Measurements from ENCODE around the gene A3GALT2. TPM values are rescaled to one million over a fixed set of nuclear protein-coding genes. Genes with fewer than 3 reads are reported as not detected.
A peak's percentile ranks its signal among the peaks of the same experiment; 100 is the strongest.
"Not testable (repeated sequence)": the region's sequence is repeated elsewhere in the genome, so short reads cannot be mapped to it uniquely, and the experiment has no call there.

Gene A3GALT2
- polyA plus RNA-seq, 4 donors, result 0.20 to 0.21 TPM; not detected in 2

GRCh38 chr1:33317946-33318345 is 3.0 kb downstream of the A3GALT2 start:
- no peak for DNase-seq (ENCODE audit: low read depth in 4 of 4, low spot score in 2 of 4)

DNA sequence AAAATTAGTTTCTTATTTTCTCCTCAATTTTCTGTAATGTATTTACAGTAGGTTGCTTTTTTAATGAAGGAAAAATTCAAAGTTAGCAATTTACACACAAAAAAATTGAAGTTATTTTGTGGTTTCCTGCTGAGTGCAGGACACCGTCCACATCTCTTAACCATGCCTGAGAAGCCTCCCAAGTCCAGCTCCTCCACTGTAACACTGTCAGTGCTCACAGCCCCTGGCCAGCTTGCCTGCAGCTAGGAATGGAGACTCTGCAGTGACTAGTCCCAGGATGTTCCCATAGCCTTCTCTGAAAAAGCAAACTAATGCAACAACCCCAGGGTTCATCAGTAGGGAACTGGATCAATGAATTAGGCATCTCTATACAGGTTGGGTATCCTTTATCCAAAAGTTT is 3.5 kb downstream of the A3GALT2 start:
- DNase-seq (ENCODE audit: low read depth in 4 of 4, low spot score in 2 of 4), result no peak

DNA sequence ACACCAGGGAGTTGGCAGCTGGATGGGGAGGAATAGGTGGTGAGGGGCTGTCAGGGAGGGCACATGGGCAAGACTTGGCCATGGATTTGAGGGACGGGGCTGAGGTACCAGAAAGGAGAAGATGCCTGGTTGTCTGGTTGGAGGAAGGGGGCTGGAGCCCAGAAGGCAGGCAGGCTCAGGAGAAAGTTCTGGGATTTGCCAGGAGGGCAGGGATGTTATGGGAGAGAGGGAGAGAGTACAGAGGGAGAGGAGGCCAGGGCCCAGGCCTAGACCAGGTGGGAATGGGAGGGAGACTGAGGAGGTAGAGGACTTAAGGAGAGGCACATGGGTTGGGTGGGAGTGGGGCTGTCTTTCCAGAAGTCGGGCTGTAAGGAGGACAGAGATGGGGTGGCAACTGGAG is 4.3 kb downstream of the A3GALT2 start:
- no peak for DNase-seq (ENCODE audit: low read depth in 4 of 4, low spot score in 2 of 4)

DNA sequence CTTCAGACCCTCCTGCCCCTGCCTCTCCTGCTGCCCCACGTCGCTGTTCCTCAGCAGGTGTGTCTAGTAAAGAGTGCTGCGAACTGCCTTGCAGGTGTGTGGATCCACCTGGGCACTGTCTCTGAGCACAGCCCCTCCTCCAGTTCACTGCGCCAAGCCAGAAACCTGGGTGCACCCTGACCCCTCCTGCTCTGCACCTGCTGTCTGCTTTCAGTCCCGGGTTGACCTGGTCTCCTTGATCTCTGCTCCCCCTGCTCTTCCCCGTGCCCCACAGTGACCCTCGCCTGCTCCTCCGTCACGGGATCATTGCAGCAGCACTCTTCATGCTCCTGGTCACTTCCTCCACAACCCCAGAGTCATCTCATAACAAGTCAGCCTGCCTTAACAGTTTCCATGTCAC is 6.5 kb downstream of the A3GALT2 start:
- DNase-seq (ENCODE audit: low read depth in 4 of 4, low spot score in 2 of 4), result no peak

DNA sequence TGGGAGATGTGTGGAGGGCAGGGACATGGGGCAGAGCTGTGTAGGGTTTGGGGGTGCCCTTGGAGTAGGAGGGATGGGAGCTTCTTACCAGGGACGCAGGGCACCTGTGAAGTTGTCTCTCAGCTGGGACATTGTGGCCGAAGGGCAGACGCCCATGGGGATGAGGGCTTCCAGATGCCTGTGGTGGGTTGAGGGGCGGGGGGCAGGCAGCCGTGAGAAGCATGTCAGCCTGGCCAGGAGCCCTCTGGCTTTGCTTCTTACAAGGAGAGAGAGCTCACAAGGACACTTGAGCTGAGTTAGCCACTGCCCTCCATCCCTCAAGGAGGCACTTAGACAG is 8.5 kb downstream of the A3GALT2 start:
- no peak for DNase-seq (ENCODE audit: low read depth in 4 of 4, low spot score in 2 of 4)

GRCh38 chr1:33311706-33312412 is 9.0 kb downstream of the A3GALT2 start:
- no peak for DNase-seq (ENCODE audit: low read depth in 4 of 4, low spot score in 2 of 4)

GRCh38 chr1:33310702-33311101 is 10.2 kb downstream of the A3GALT2 start:
- DNase-seq (ENCODE audit: low read depth in 4 of 4, low spot score in 2 of 4), result no peak

DNA sequence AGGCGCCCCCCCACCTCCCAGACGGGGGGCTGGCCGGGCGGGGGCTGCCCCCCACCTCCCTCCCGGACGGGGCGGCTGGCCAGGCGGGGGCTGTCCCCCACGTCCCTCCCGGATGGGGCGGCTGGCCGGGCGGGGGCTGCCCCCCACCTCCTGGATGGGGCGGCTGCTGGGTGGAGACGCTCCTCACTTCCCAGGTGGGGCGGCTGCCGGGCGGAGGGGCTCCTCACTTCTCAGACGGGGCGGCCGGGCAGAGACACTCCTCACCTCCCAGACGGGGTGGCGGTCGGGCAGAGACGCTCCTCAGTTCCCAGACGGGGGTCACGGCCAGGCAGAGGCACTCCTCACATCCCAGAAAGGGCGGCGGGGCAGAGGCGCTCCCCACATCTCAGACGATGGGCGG is 11.5 kb downstream of the A3GALT2 start:
- not testable (repeated sequence) for DNase-seq (ENCODE audit: low read depth in 4 of 4, low spot score in 2 of 4)

GRCh38 chr1:33307494-33307864 is 13.4 kb downstream of the A3GALT2 start:
- no peak for DNase-seq (ENCODE audit: low read depth in 4 of 4, low spot score in 2 of 4)

GRCh38 chr1:33306653-33307493 is 14.0 kb downstream of the A3GALT2 start:
- peak in 1 of 4 donors; percentile 31 for DNase-seq (ENCODE audit: low read depth in 4 of 4, low spot score in 2 of 4)

DNA sequence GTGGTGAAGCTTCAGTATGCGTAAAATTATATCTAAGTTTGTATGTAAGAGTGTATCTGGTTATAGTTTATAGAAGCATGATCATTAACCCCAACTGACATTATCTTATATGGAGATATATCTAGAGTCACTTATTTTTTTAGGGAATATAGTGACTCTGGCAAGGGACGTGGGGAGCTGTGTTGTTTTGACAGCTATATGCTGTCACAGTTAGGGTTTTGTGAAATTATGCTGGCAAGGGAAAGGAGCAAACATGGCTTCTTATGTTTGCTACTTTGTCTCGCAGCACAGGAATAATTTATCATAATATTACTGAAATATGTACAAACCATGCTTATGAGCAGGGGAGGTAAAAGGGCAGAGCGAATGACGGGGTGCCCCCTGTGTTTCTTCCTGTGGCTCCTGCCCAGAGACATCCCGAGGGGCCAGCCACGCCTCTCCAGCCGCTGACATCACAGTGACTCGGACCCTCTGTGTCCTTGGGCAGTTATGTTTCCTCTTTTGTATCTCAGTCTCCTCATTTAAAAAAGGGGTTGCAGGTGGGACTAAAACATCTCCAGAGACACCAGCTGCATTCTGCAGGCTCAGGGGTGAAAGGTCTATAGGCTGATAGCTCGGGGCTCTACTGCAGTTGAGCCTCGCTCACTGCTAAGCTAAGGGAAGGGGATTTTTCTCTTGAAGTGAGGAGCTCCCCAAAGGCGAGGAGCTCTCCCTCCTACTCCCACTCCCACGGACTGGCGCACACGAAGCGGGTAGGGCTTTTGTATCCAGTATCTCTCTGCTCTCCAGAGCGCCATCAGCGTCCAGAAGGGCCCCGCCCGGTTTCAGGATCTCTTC is 14.9 kb downstream of the A3GALT2 start:
- no peak for DNase-seq (ENCODE audit: low read depth in 4 of 4, low spot score in 2 of 4)

DNA sequence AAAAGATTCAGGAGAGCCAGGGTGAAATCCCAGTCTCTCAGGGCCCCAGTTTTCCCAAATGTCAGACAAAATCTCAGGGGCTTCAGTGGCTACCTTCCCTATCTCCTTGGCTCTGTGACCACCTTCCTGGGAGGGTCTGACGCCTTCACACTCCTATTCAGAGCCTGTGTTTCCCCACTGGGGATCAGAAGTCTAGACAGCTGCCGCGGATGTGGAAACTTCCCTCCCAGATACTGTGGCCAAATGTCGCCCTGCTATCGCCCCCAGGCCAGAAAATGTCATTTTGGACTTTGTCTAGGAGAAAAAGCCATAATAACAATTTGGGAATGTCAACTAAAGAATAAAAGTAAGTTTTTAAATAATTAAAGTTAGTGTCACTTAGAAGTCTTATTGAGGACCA is 15.9 kb downstream of the A3GALT2 start:
- no peak for DNase-seq (ENCODE audit: low read depth in 4 of 4, low spot score in 2 of 4)

DNA sequence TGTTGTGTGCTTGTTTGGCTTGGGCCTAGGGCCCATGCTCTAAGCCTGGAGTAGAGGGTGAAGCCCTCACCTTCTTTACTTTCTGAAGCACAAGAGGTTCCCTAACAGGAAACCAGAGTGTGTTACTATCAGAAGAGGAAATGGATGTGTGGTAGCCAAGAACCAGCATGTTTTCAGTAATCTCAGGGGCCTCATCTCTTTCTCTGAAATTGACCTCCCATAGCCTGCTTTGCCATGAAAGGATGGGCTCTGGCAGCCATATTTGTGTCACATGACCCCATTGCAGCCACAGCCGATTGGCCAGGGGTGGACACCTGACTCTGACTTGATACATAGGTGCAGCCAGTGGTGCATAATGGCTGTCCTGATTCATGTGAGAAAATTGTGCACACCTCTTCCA is 18.6 kb downstream of the A3GALT2 start:
- DNase-seq (ENCODE audit: low read depth in 4 of 4, low spot score in 2 of 4), result no peak

DNA sequence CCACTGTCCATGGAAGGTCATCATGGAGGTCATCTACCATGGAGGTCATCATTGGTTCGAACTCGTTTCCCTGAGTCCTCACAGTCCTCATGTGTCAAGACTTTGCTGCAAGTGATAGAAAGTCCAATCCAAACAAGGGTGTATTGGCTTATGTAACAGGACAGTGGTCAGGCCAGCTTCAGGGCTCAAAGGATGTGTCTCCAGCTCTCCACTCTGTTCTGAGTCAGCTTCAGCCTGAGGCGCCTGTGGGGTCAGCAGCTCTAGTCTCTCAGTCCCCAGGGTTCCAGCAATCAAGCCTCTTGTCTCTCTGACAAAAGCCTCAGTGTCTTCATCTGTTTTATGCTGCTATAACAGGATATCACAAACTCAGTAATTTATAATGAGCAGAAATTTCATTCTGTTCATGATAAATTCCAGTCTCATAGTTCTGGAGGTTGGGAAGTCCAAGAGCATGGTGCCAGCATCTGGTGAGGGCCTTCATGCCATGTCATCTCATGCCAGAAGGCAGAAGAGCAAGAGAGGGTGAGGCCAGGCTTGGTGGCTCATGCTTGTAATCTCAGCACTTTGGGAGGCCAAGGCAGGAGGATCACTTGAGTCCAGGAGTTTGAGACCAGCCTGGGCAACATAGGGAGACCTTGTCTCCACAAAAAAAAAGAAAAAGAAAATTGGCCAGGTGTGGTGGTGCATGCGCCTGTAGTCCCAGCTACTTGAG is 19.5 kb downstream of the A3GALT2 start:
- DNase-seq (ENCODE audit: low read depth in 4 of 4, low spot score in 2 of 4), result no peak

GRCh38 chr1:33300673-33301072 is 20.2 kb downstream of the A3GALT2 start:
- no peak for DNase-seq (ENCODE audit: low read depth in 4 of 4, low spot score in 2 of 4)

DNA sequence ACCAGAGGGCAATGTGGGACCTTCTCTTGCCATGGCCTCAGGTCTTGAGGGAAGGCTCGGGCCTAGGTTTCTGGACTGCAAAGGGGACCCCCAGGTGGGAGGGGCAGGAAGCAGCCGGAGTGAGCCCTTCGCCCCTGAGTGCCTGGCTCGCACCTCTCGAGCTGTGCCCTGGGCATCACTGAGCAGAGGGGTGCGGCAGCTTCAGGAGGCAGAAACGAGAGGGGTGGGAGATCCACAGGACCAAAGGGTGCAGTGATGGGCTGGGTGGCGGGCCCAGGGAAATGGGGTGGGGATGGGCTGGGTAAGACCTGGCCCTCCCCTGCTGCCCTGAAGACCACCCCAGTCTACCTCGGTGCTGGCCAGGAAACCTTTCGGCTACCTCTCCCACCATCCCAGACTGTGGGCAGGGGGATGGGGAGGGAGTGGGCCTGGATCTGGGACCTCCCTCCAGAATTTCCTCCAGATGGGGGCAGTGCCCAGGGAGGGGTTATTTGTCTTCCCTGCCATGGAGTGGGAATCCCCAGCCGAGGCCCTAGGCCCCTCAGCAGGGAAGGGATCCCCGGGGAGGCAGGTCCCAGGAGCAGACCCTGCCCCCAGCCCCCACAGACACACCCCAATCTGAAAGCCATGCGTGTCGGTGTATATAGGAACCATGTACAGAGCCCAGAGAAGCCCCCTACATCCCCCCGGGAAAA is 21.3 kb downstream of the A3GALT2 start:
- no peak for DNase-seq (ENCODE audit: low read depth in 4 of 4, low spot score in 2 of 4)

GRCh38 chr1:33298623-33299277 is 22.1 kb downstream of the A3GALT2 start:
- peak in 1 of 4 donors; percentile 27 for DNase-seq (ENCODE audit: low read depth in 4 of 4, low spot score in 2 of 4)

DNA sequence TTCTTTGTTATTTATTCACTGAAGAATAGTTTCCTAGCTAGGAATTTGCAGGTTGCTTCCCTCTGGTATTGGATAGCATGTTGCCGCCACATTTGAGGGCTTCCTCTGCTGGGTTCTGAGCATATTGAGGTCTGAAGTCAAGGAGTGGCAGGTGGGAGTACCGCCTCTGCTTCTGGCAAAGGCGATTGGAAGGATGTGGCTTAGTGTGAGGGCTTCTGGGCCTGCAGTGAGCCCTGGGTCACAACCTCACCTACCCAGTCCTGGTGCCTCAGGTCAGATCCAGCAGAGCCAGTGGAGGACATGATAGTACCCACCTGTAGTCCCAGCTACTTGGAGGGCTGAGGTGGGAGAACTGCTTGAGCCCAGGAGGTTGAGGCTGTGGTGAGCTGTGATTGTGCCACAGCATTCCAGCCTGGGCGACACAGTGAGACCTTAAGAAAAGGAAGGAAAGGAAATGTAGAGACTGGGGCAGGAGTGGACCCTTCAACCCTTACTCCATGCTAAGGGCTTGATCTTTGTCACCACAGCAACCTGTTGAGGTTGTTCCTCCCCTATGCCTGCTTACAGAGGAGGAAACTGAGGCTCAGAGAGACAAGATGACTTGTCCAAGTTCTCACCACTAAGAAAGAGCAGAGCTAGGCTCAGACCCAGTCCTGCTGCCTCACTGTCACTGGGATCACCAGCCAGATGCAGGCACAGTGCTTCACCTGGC is 22.8 kb downstream of the A3GALT2 start:
- DNase-seq (ENCODE audit: low read depth in 4 of 4, low spot score in 2 of 4), result no peak

GRCh38 chr1:33296824-33297223 is 24.1 kb downstream of the A3GALT2 start:
- no peak for DNase-seq (ENCODE audit: low read depth in 4 of 4, low spot score in 2 of 4)

Data from left renal cortex interstitium (tissue), 4 donors.